Hematopoietic multipotent progenitor cell treated with erythropoietin and hydrocortisone succinate and interleukin-3 and kit ligand, for 6 days (in vitro differentiated cells): ENCODE data around the gene ADIRF.
A peak's percentile ranks its signal among the peaks of the same experiment; 100 is the strongest.
"Not testable (repeated sequence)": the region's sequence is repeated elsewhere in the genome, so short reads cannot be mapped to it uniquely, and the experiment has no call there.

Source experiments
- DNase-seq: peaks from one replicate; pipeline ENCODE4 v3.0.0-alpha.2; 2015

Gene ADIRF

DNA sequence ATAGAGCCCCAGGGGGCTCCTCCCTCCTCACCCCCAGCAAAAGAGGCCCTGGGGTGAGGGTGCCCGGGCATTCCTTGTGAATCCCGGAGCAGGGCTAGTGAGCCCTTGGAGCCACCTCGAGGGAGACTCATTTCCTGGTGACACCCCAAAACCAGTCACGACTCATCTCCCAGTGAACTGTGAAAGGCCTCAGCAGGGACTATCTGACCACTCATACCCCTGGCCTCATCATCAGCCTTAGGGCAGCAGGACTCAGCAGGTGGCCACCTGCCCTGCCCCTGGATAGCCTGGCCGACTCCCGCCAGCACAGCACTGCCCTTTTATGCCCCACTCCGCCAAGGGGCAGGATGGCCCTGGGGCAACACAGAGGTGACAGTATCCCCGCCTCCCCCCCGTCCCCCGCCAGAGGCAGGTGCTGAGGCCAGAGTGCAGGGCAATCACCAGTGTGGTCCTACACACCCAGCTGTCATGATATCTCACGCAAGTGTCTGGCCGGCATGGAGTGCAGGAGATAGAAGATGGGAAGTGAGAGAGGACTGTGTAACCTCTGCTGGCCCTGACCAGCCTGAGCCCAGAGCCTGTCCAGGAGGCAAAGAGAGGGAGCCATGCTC lies 6.7 kb upstream of the ADIRF start:
- DNase-seq = no peak

DNA sequence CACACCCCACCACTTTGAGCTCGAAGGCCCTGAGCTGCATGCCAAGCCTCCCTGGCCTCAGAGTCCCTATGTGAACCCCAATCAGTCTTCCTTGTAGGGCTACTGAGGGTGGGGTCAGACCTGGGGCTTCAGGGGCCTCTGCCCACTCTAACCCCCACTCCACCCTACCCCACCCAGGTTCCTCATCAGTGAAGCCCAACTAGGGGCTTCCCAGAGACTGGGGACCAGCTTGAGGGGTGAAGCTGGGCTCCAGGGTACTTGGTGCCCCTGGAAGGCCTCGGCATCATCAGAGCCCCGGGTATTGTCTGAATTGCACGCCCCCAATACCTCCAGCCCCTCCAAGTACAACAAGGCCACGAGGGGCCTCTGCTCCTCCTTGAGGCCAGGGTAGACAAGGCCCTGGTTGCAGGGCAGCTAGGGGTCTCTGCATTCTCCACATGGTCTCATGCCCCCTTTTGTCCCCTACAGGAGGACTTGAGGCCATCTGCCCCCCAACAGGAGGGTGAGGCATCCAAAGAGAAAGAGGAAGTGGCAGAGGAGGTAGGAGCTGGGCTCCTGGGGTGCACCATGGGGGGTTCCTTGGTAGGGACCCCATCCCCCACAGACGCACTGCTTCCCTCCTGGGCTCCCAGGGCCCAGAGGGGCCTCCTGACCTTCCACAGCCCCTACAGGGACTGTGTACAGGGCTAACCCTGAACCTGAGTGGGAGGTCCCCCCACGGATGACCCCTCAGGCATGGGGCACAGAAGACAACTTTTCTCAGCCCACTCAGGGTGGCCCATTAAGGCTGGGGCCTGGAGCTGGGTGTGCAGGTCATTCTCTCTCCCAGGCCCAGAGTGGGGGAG lies 5.9 kb upstream of the ADIRF start:
- DNase-seq = no peak

DNA sequence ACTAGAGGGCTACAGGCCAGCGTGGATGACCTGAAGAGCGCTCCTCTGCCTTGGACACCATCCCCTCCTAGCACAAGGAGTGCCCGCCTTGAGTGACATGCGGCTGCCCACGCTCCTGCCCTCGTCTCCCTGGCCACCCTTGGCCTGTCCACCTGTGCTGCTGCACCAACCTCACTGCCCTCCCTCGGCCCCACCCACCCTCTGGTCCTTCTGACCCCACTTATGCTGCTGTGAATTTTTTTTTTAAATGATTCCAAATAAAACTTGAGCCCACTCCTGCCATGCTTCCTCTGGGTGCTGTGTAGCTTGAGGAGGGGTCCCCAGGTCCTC lies 5.3 kb upstream of the ADIRF start:
- DNase-seq = no peak

- no peak for DNase-seq
Measured at GRCh38 chr10:86963341-86963919, 4.9 kb upstream of the ADIRF start.

GRCh38 chr10:86964061-86964846 lies 4.0 kb upstream of the ADIRF start:
- DNase-seq = no peak

- DNase-seq = no peak
Measured at GRCh38 chr10:86964847-86965190, 3.5 kb upstream of the ADIRF start.

DNA sequence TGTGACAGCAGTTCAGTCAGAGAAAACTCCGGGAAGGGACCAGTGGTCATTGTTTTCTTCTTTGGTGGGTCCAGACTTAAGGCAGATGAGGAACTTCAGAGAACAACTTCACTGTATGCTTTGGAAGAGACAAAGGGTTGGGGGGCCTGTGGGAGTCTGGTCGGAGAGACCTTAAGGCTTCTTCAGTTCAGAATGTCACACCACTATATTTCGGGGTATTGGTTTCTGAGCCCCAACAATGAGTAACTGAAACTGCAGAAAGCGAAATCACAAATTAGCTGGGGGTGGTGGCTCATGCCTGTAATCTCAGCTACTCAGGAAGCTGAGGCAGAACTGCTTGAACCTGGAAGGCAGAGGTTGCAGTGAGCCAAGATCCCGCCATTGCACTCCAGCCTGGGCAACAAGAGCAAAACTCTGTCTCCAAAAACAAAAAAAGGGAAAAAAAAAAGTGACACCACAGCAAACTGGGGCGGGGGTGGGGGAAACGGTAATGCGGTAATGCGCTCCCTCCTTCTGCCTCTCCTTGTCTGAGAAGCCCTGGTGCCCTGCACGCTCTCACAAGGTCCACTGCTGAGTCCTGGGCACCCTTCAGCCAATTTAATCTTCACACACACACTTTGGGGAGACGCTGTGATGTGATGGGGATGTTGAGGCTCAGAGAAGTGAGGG lies 2.2 kb upstream of the ADIRF start:
- DNase-seq = no peak

DNA sequence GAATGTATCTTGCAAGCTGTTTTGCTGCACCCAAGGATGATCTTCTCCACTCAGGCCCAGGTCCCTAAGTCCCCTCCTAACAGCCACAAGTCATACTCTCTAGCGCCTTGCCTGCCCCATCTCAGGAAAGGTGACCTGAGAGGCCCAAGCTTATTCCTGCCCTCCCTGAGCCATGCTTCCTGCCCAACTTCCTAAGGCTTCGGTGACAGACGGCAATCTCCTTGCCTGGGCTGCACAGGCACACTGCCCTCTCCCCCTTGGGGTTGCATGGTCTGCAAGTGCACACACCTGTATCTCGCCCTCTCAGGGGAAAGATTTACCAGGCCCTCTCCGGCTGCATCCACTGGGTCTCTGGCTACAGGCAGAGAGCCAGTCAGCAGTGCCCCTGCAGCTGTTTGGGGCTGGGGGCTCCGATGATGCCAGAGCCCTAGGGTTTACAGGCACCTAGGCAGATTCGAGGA lies 771 bp upstream of the ADIRF start:
- no peak for DNase-seq

DNA sequence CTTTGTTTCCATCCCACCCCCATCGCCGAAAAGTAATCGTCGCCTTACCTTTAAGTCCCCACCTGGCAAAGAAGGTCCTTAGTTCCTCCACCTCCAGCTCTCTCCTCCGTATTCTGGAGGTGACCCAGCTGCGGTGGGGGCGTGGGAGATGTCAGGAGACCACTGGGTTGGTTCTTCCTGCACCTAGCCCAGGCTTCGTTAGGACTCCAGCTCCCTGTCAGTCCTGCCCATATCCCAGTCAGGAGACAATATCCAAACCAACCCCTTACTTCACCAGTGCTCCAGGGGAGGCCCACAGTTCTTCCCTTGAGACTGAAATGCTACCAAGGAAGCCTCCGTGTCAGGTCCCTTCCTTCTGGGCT lies 693 bp downstream of the ADIRF start:
- DNase-seq = no peak

- DNase-seq = no peak
Measured at GRCh38 chr10:86969421-86970041, 1.2 kb downstream of the ADIRF start.

DNA sequence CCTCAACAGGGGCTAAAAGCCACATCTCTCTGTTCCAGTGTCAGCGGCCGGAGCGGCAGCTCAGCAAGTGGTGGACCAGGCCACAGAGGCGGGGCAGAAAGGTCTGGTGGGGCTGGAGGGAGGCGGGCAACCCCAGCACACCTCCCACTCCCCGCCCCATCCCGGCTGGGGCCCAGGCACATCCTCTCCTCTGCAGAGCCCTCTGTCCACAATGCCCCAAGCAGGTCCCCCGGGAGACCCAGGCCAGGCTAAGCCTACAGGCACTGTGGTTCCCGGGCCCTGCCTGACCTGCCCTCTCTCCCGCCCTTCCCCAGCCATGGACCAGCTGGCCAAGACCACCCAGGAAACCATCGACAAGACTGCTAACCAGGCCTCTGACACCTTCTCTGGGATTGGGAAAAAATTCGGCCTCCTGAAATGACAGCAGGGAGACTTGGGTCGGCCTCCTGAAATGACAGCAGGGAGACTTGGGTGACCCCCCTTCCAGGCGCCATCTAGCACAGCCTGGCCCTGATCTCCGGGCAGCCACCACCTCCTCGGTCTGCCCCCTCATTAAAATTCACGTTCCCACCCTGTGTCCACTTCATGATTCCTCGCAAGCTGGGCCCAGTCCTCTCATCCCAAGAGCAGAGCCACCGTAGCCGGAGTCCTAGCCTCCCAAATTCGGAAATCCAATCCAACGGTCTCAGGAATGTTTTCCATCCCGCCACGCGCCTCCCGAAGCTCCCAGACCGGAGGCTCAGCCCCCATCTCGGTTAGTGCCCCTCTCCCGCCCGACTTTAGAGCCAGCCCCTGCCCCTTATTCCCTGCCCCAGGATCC lies 2.1 kb downstream of the ADIRF start:
- DNase-seq = no peak

GRCh38 chr10:86970982-86971231 lies 2.6 kb downstream of the ADIRF start:
- no peak for DNase-seq

GRCh38 chr10:86971232-86971991 lies 3.1 kb downstream of the ADIRF start:
- DNase-seq = peak; percentile 87

- DNase-seq = no peak
Measured at GRCh38 chr10:86972613-86973380, 4.5 kb downstream of the ADIRF start.

GRCh38 chr10:86974484-86974883 lies 6.2 kb downstream of the ADIRF start:
- DNase-seq = no peak

GRCh38 chr10:86976362-86977056 lies 8.2 kb downstream of the ADIRF start:
- DNase-seq = no peak

DNA sequence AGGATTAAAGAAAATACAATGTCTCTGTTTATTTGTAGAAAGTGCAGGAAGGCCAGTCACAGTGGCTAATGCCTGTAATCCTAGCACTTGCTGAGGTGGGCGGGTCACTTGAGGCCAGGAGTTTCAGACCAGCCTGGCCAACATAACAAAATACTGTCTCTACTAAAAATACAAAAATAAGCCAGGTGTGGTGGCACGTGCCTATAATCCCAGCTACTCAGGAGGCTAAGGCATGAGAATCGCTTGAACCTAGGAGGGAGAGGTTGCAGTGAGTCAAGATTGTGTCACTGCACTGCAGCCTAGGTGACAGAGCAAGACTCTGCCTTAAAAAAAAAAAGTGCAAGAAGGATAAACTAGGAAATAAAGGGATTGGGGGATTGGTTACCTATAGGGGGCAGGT lies 10.2 kb downstream of the ADIRF start:
- DNase-seq = not testable (repeated sequence)

- DNase-seq = no peak
Measured at GRCh38 chr10:86979296-86979818, 11.1 kb downstream of the ADIRF start.

GRCh38 chr10:86979977-86980448 lies 11.7 kb downstream of the ADIRF start:
- DNase-seq = no peak
